GM12865 (cell line): Measurements from ENCODE around the gene INHBC.

Experiments
- DNase-seq: peaks from one replicate; pipeline ENCODE4 v3.0.0; 2010; ENCODE audit warnings: low read depth
- H3K4me3 ChIP-seq: 2 replicates; pipeline ENCODE4 v1.5.1; 2011; ENCODE audit warnings: mild to moderate bottlenecking, low read depth, low read length, control low read depth
- CTCF ChIP-seq: IDR thresholded peaks from 2 replicates; pipeline ENCODE4 v1.5.1; 2011; ENCODE audit warnings: low read length, control low read depth, low read depth, inconsistent platforms; ENCODE audit not compliant: insufficient read depth; ENCODE audit errors: missing control alignments

INHBC gene

GRCh38 chr12:57465030-57465746 is 30.6 kb downstream of the INHBC start:
- H3K4me3 ChIP-seq: no peak overlapping the region
- no peak for TF ChIP-seq CTCF
- DNase-seq: no peak

- DNase-seq: no peak
- no peak for TF ChIP-seq CTCF
- H3K4me3 ChIP-seq: no peak overlapping the region
Observed at GRCh38 chr12:57465747-57466505, 31.3 kb downstream of the INHBC start.

- DNase-seq: no peak
- no peak overlapping the region for H3K4me3 ChIP-seq
- no peak for TF ChIP-seq CTCF
Observed at GRCh38 chr12:57467212-57467874, 32.8 kb downstream of the INHBC start.

GRCh38 chr12:57467915-57468314 is 33.3 kb downstream of the INHBC start:
- no peak for DNase-seq
- H3K4me3 ChIP-seq: no peak overlapping the region
- no peak for TF ChIP-seq CTCF

GRCh38 chr12:57469296-57470164 is 34.9 kb downstream of the INHBC start:
- no peak for TF ChIP-seq CTCF
- no peak for DNase-seq
- no peak overlapping the region for H3K4me3 ChIP-seq

- H3K4me3 ChIP-seq: no peak overlapping the region
- TF ChIP-seq CTCF: no peak
- DNase-seq: no peak
Observed at GRCh38 chr12:57470286-57470969, 35.8 kb downstream of the INHBC start.
